Inflammatory macrophage treated with lipopolysaccharide for 1 hour (primary cell): ENCODE results near the gene PRR13.
"Not testable (repeated sequence)": the region's sequence is repeated elsewhere in the genome, so short reads cannot be mapped to it uniquely, and the experiment has no call there.

ENCODE experiments used
- DNase-seq, 2 donors: peaks; one replicate each; pipeline ENCODE4 v3.0.0-alpha.2; 2020 to 2022

PRR13 gene, protein sequence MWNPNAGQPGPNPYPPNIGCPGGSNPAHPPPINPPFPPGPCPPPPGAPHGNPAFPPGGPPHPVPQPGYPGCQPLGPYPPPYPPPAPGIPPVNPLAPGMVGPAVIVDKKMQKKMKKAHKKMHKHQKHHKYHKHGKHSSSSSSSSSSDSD

GRCh38 chr12:53441040-53441833, at the start of gene PRR13:
Gene PRR13 (plus strand): TSS chr12:53441734. CDS start chr12:53442715, 981 bp downstream.
- DNase-seq: peak; percentile 99

DNA sequence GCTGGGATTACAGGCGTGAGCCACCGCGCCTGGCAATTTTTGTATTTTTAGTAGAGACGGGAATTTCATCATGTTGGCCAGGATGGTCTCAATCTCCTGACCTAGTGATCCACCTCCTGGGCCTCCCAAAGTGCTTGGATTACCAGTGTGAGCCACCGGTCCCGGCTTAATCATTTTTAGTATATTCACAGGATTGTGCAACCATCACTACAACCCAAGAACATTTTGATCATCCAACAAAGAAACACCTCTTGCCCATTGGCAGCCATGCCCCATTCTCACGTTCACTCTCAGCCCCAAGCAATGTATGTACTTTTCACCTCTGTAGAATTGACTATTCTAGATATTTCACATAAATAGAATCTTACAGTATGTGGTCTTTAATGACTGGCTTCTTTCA, 41.6 kb upstream of the PRR13 start:
- DNase-seq: no peak

GRCh38 chr12:53402351-53402750, 39.2 kb upstream of the PRR13 start:
- DNase-seq: not testable (repeated sequence)

DNA sequence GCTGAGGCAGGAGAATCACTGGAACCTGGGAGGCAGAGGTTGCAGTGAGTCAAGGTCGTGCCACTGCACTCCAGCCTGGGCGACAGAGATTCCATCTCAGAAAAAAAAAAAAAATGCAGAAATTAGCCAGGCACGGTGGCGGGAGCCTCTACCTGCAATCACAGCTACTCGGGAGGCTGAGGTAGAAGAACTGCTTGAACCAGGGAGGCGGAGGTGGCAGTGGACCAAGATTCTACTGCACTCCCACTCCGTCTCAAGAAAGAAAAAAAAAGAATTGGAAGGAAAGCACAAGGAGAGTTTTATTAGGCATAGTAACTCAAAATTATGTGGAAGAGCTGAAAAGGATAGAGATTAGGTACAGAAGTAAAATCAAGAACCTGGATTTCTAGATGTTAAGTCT, 38.7 kb upstream of the PRR13 start:
- DNase-seq: no peak

DNA sequence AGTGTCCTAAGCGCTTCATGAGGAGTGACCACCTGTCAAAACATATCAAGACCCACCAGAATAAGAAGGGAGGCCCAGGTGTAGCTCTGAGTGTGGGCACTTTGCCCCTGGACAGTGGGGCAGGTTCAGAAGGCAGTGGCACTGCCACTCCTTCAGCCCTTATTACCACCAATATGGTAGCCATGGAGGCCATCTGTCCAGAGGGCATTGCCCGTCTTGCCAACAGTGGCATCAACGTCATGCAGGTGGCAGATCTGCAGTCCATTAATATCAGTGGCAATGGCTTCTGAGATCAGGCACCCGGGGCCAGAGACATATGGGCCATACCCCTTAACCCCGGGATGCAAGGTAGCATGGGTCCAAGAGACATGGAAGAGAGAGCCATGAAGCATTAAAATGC, 30.6 kb upstream of the PRR13 start:
- no peak for DNase-seq

GRCh38 chr12:53413485-53414204, 27.9 kb upstream of the PRR13 start:
- no peak for DNase-seq

DNA sequence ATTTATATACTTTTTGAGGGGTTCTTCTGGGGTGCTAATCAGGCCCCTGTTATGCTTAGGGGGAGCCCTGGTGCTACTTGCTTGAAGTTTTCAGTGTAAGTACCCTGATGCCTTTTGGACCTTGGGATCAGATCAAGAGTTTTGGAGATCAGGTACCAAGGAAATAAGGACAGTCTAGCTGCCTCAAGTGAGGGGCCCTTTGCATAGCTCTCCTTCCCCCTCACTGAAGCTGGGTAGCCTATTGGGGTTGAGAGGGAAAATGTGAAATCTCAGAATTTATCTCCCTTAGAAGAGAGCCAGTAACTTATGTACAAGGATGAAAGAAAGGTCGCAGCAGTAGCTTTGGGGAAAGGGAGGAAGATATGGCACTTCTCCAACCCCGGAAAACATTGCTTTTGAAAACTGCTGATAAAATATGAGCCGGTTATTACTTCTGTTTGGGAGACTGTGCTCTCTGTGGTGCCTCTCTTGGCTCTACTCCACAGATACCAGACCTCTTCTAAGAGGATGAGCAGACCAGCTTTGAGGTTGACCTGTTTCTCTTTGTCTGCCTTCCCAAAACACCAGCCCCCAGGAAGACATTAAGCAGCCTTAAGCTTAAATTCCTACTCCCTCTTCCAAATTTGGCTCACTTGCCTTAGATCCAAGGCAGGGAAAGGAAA, 26.6 kb upstream of the PRR13 start:
- DNase-seq: no peak

GRCh38 chr12:53415752-53416389, 25.7 kb upstream of the PRR13 start:
- not testable (repeated sequence) for DNase-seq

DNA sequence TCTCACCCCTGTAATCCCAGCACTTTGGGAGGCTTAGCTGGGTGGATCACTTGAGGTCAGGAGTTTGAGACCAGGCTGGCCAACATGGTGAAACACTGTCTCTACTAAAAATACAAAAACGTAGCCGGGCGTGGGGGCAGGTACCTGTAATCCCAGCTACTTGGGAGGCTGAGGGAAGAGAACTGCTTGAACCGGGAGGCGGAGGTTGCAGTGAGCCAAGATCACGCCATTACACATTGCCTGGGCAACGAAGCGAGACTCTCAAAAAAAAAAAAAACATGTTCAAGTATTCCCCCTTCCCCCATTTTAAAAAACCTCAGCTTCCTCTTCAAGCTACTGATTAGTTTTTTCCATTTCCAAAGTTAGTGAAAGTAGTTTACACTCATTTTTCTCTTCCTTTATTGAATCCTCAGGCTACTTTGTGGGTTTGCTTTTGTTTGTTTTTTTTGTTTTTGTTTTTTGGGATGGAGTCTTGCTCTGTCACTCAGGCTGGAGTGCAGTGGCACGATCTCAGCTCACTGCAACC, 24.2 kb upstream of the PRR13 start:
- DNase-seq: peak; percentile 49 to 52

GRCh38 chr12:53418221-53418620, 23.3 kb upstream of the PRR13 start:
- DNase-seq: no peak

DNA sequence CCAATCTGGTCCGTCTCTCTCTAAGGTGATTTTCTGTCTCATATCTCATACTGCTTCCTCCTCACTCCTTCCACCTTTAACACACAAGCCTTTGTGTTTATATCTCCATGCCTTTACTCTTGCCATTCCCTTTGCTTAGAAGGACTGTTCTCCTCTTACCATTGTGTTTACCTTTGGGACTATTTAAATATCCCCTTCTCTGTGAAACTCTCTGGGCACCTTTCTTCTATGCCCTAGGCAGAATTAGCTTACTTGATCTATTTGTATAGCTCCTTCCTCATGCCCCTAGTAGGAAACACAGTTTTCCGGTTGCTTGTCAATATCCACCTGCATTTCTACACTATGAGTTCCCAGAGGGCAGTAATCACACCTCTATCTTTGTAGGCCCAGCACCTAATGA, 21.8 kb upstream of the PRR13 start:
- no peak for DNase-seq

- DNase-seq: not testable (repeated sequence)
Measured at GRCh38 chr12:53422247-53422646, 19.3 kb upstream of the PRR13 start.

DNA sequence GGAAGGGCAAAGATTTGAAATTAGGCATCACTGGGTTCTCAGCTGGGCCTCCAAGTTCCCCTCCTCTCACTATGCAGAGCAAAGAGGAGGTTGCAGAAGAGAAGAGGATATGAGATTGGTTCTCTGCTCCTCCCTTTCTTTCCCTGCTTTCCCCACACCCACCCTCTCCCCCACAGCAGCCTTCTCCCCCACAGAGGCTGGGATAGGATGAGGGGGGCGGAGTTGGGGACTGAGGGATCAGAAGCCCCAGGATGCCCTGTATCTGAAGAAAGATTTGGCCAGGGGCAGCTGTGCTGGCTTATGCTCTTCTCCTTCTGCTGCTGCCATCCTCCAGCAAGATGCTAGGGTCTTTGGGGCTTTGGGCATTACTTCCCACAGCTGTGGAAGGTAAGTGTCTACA, 17.9 kb upstream of the PRR13 start, which contains the start of gene AMHR2:
AMHR2 (plus strand) TSS at position 259 of the 400 bp plus-strand sequence; CDS start at position 339, 80 bp downstream.
- no peak for DNase-seq

DNA sequence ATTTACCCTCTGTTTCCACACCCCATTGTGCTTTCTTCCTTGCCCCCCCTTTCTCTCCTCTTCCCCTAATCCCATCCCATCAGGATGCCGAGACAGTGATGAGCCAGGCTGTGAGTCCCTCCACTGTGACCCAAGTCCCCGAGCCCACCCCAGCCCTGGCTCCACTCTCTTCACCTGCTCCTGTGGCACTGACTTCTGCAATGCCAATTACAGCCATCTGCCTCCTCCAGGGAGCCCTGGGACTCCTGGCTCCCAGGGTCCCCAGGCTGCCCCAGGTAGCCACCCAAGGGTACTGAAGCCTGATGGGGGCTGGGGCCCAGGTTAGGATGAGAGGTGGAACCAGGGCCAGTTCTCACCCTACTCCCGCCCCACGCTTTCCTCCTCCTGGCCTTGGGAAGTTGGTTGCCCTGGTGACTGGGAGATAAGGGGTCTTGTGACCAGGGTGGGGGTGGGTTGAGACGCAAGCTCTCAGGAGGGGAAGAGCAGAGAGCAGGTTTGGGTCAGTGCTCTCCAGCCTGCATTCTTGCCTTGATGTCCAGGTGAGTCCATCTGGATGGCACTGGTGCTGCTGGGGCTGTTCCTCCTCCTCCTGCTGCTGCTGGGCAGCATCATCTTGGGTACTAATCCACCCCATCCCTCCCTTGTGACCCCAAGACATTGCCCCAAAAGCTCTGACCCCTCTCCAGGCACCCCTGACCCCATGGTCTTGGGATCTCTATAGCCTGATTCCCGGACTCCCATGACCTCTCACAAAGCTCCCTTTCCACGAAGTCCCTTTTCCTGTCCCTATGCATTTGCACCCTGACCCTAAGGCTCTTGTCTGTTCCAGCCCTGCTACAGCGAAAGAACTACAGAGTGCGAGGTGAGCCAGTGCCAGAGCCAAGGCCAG, 16.7 kb upstream of the PRR13 start:
- DNase-seq: no peak

DNA sequence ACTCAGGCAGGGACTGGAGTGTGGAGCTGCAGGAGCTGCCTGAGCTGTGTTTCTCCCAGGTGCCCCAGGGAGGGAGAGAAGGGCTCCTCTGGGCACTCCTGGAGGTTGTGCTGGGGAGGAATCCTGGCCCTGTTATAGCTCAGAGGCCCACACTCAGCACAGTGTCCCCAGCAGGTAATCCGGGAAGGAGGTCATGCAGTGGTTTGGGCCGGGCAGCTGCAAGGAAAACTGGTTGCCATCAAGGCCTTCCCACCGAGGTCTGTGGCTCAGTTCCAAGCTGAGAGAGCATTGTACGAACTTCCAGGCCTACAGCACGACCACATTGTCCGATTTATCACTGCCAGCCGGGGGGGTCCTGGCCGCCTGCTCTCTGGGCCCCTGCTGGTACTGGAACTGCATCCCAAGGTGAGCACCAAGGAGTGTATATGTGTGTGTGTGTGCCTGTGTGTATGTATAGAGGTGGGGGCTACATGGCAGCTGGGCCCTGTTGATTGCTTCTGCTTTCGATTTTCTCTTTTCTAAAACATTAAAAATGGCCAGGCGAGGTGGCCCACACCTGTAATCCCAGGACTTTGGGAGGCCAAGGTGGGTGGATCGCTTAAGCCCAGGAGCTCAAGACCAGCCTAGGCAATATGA, 15.9 kb upstream of the PRR13 start:
- DNase-seq: no peak

DNA sequence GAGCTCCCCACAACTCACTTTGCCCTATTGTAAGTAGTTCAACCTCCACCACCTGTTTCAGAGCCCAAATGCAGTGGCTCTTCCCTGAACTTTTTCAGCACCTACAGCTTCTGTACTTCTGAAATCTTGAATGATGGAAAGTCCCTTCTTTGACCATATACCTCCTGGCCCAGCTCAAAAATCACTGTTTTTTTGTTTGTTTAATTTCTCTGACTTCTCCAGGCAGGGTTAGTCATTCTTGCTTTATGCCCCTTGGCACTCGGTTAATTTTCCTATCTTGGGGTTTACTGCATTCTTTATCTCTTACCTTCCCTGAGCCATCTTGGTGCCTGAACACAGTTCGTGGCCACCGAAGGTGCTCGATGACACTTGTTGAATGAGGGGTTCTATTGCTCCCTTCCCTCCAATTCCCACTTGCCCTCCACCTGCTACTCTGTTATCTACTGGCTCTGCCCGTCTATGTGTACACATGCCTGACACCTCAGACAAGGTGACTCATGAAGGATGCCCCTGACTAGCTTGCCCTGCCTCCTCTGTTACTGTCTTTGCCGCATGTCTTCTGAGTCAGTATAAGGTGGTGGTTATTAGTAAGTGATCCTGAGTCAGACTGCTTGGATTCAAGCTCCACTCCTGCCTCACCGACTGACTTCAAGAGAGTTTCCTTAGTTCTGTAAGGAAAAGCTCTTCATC, 13.5 kb upstream of the PRR13 start:
- no peak for DNase-seq

GRCh38 chr12:53428741-53429140, 12.8 kb upstream of the PRR13 start:
- DNase-seq: no peak

DNA sequence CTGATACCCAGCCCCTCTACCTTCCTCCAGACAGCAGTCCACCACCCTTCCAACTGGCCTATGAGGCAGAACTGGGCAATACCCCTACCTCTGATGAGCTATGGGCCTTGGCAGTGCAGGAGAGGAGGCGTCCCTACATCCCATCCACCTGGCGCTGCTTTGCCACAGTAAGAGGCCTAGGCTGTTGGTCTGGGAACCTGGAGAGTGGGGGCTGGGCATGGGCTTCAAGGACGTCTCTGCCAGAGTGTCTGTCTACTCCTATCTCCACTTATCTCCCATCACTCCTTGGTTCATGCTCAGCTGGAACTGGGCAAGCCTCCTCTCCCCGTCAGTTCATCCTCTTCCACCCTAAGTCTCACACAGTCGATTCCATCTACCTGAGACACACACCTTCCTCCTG, 11.4 kb upstream of the PRR13 start:
- no peak for DNase-seq

GRCh38 chr12:53431187-53431586, 10.3 kb upstream of the PRR13 start:
- DNase-seq: no peak

GRCh38 chr12:53435326-53435725, 6.2 kb upstream of the PRR13 start:
- not testable (repeated sequence) for DNase-seq
